Left kidney (tissue), 8 donors: Measurements from ENCODE around the gene LSM11. TPM values are rescaled to one million over a fixed set of nuclear protein-coding genes. Genes with fewer than 3 reads are reported as not detected.
A peak's percentile ranks its signal among the peaks of the same experiment; 100 is the strongest.
"Not testable (repeated sequence)": the region's sequence is repeated elsewhere in the genome, so short reads cannot be mapped to it uniquely, and the experiment has no call there.

Experiments
- DNase-seq: peaks from one replicate; pipeline ENCODE4 v3.0.0-alpha.2; 2013
- long read RNA-seq, 8 donors: transcript quantifications; one replicate each; lab custom pipeline, GENCODE V29; 2026
- polyA plus RNA-seq: library from polyadenylated mRNA; unstranded; fragments of 120-200 nt; gene quantifications from one replicate; pipeline ENCODE4 v1.2.1, GENCODE V29; 2013; ENCODE audit not compliant: insufficient read length

LSM11 gene
- polyA plus RNA-seq: 9.7 TPM
- long read RNA-seq, donor 1, full-length matches to known transcripts: 1 of 1 reads
- long read RNA-seq, donor 1, partial matches to known transcripts: 0 of 1 reads
- long read RNA-seq, donor 1, other reads (novel, unspliced or antisense): 0 of 1 reads
- long read RNA-seq, donor 2: 0 reads
- long read RNA-seq, donor 3, full-length matches to known transcripts: 1 of 1 reads
- long read RNA-seq, donor 3, partial matches to known transcripts: 0 of 1 reads
- long read RNA-seq, donor 3, other reads (novel, unspliced or antisense): 0 of 1 reads
- long read RNA-seq, donor 4: 0 reads
- long read RNA-seq, donor 5, full-length matches to known transcripts: 2 of 2 reads
- long read RNA-seq, donor 5, partial matches to known transcripts: 0 of 2 reads
- long read RNA-seq, donor 5, other reads (novel, unspliced or antisense): 0 of 2 reads
- long read RNA-seq, donor 6, full-length matches to known transcripts: 1 of 1 reads
- long read RNA-seq, donor 6, partial matches to known transcripts: 0 of 1 reads
- long read RNA-seq, donor 6, other reads (novel, unspliced or antisense): 0 of 1 reads
- long read RNA-seq, donor 7, full-length matches to known transcripts: 1 of 1 reads
- long read RNA-seq, donor 7, partial matches to known transcripts: 0 of 1 reads
- long read RNA-seq, donor 7, other reads (novel, unspliced or antisense): 0 of 1 reads
- long read RNA-seq, donor 8: 0 reads

- peak; percentile 87 for DNase-seq
Observed at GRCh38 chr5:157743163-157744050, at the start of gene LSM11. Gene LSM11, plus strand, starts transcription at chr5:157743712. Its CDS starts 39 bp downstream, at chr5:157743751.

DNA sequence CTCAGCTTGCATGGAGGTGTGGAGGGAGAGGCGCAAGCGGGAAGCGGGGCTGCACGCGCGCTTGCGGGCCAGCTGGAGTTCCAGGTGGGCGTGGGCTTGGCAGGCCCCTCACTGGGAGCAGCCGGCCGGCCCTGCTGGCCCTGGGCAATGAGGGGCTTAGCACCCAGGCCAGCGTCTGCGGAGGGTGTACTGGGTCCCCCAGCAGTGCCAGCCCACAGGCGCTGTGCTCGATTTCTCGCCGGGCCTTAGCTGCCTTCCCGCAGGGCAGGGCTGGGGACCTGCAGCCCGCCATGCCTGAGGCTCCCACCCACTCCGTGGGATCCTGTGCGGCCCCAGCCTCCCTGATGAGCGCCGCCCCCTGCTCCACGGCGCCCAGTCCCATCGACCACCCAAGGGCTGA lies 49.7 kb upstream of the LSM11 start:
- not testable (repeated sequence) for DNase-seq

DNA sequence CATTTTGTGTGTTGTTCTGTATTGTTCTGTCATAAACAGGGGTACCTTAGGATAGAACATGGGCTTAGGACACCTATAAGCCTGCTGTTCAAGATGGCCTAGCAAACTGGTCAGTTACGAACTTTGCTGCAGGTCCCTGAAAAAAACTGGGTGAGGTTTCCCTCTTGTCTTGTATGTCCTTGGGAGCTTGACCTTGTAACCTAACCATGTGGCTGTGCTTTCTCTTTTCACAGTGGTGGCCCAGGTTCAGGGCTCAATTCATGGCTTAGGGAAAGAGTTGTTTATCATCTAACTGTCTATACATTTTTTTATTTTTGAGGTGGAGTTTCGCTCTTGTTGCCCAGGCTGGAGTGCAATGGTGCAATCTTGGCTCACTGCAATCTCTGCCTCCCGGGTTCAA lies 47.4 kb upstream of the LSM11 start:
- not testable (repeated sequence) for DNase-seq

DNA sequence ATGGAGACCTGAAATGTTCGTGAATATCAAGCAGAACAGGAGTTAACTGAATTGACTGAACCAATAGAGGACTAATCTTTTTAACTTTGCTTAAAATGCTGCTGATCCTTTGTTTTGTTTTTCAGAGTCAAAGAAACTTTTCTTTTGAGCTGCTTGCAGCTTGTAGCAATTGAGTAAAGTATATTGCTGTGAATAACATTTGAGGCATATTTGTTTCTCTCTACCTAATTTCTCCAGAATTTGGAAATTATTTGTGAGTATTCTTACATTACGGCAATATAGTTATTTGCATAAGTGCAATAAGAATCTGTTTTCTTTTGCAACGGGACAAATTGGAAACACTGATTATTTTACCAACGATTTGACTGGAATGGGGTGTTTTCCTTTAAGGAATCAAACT lies 44.8 kb upstream of the LSM11 start:
- DNase-seq: not testable (repeated sequence)

- DNase-seq: no peak
Observed at GRCh38 chr5:157703736-157704135, 39.8 kb upstream of the LSM11 start.

- no peak for DNase-seq
Observed at GRCh38 chr5:157708866-157709265, 34.6 kb upstream of the LSM11 start.

GRCh38 chr5:157709346-157709745 lies 34.2 kb upstream of the LSM11 start:
- no peak for DNase-seq

GRCh38 chr5:157710431-157710830 lies 33.1 kb upstream of the LSM11 start:
- no peak for DNase-seq

DNA sequence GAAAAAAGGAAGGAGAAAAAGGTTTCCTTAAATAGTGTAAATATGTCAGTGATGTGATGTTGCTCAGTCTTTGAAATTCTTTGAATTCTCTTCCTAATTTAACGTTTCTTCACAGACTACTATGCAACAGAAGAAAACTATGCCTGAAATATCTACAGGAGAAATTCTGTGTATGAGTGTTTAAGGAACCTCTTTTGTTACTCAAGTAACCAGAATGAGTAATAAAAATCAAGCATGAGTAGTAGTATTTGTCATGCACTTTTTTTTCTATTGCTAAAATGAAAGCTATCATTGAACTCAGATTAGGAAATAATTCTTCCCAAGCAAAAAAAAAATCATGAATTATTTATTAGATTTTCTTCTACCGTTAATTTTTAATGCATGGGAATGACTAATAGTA lies 32.6 kb upstream of the LSM11 start:
- no peak for DNase-seq

DNA sequence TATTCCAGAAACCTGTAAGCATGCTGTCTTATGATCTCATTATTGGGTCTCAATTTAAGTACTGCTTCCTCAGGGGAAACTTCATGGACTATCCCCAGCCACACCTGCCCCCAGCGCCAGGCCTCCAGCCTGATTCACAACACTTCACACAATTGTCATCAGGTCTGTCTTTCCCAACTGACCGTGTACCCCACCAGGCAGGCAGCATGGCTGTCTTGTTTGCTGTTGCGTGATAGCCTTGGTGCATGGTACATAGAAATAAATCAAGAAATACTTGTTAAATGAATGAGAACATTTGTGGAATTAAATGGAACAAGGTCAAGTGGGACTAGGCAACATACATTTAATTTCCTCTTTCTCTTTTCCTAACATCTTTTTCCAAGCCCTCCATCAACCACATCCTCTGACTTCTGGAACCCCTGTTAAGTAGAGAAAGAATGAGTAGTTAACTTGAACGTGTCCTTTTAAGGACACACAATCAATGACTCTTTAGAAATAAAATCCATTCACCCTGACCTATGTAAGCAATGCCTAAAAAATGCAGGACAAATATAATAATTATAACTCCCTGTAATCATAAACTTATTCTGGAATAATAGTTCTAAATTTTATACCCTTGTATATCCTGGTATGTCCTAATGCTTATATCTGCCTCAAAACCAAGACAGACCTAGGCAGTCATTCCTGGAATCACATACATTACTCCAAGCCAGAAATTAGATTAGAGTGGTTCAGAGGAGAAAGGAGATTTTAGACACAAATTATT lies 29.5 kb upstream of the LSM11 start:
- DNase-seq: no peak

DNA sequence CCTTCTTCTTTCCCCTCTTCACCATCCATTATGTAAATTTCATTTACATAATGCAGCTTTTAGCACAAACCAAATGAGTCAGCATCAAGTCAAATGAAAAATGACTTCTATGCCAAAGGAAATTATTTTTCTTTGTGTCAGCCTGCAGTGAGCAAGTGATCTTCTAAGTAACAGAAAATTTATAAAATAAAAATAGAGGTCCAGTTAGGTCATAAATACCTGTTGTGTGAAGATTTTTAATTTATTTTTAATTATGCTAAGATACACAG lies 29.0 kb upstream of the LSM11 start:
- no peak for DNase-seq

- DNase-seq: peak; percentile 61
Observed at GRCh38 chr5:157718519-157718918, 25.0 kb upstream of the LSM11 start.

- DNase-seq: no peak
Observed at GRCh38 chr5:157719245-157719644, 24.3 kb upstream of the LSM11 start.

DNA sequence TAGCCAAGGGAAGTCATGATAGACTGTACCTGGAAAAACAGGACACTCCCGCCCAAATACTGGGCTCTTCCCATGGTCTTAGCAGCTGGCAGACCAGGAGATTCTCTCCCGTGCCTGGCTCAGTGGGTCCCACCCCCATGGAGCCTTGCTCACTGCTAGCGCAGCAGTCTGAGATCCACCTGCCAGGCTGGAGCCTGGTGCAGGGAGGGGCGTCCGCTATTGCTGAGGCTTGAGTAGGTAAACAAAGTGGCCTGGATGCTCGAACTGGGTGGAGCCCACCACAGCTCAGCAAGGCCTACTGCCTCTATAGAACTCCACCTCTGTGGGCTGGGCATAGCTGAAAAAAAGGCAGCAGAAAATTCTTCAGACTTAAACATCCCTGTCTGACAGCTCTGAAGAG lies 22.4 kb upstream of the LSM11 start:
- no peak for DNase-seq

DNA sequence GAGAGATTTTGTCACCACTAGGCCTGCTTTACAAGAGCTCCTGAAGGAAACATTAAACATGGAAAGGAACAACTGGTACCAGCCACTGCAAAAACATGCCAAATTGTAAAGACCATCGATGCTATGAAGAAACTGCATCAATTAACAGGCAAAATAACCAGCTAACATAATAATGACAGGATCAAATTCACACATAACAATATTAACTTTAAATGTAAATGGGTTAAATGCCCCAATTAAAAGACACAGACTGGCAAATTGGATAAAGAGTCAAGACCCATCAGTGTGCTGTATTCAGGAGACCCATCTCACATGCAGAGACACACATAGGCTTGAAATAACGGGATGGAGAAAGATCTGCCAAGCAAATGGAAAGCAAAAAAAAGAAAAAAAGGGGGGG lies 20.6 kb upstream of the LSM11 start:
- not testable (repeated sequence) for DNase-seq

DNA sequence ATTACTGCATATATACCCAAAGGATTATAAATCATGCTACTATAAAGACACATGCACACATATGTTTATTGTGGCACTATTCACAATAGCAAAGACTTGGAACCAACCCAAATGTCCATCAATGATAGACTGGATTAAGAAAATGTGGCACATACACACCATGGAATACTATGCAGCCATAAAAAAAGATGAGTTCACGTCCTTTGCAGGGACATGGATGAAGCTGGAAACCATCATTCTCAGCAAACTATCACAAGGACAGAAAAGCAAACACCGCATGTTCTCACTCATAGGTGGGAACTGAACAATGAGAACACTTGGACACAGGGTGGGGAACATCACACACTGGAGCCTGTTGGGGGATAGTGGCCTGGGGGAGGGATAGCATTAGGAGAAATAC lies 16.9 kb upstream of the LSM11 start:
- not testable (repeated sequence) for DNase-seq

GRCh38 chr5:157727858-157728257 lies 15.7 kb upstream of the LSM11 start:
- DNase-seq: not testable (repeated sequence)

- no peak for DNase-seq
Observed at GRCh38 chr5:157729858-157730257, 13.7 kb upstream of the LSM11 start.

DNA sequence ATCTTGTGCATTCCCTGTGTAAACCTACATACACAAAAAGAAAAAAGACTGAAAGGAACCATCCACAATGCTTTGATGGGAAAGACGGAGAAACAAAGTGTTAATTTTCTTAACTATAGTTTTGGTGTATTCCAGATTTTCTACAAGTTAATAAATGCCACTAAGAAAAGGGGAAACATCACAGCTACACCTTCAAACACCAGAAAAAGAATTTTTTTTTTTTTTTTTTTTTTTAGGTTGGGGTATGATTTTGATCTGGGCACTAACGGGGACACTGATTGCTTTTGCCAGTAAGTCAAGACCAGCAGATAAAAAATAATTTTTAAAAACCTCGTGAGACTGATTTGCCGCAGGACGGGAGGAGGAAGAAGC lies 12.6 kb upstream of the LSM11 start:
- no peak for DNase-seq

- peak; percentile 98 for DNase-seq
Observed at GRCh38 chr5:157731272-157732129, 12.0 kb upstream of the LSM11 start, which contains the start of gene THG1L. Gene THG1L, plus strand, starts transcription at chr5:157731420. Its CDS starts 21 bp downstream, at chr5:157731441.

DNA sequence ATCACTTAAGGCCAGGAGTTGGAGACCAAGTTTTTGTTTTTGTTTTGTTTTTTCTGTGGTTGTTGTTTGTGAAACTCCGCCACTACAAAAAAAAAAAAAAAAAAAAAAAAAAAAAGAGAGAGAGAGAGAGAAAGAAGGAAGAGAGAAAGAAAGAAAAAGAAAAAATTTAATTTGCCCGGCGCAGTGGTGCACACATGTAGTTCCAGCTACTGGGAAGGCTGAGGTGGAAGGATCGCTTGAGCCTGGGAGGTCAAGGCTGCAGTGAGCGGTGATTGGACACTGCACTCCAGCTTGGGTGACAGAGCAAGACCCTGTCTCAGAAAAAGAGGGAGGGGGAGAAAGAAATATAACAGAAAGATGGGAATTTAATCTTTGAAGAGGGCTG lies 11.4 kb upstream of the LSM11 start:
- no peak for DNase-seq
